Upper lobe of left lung (tissue), 4 donors: ENCODE measurements around the gene TBX4.

Source experiments
- CTCF ChIP-seq, 6 experiments: fragments of 450-650 bp in 4 of 6; fragments of 200-600 bp in 2 of 6; sonication (generic) in 2 of 6; IDR thresholded peaks; one replicate each; pipeline ENCODE4 v1.5.1; 2016 to 2019; ENCODE audit warnings: antibody characterized with exemption in 6 of 6
- EP300 ChIP-seq, 4 donors: sonication (generic); formaldehyde crosslinking; IDR thresholded peaks; one replicate each; pipeline ENCODE4 v1.5.1; 2017; ENCODE audit warnings: antibody characterized with exemption in 4 of 4, control low read depth in 2 of 4
- POLR2A ChIP-seq, 4 donors: fragments of 450-650 bp; IDR thresholded peaks; one replicate each; pipeline ENCODE4 v1.5.1; 2016 to 2017; ENCODE audit warnings: antibody characterized with exemption in 4 of 4, mild to moderate bottlenecking in 2 of 4
- POLR2AphosphoS5 ChIP-seq, 2 donors: sonication (generic); formaldehyde crosslinking; IDR thresholded peaks; one replicate each; pipeline ENCODE4 v1.5.1; 2017; ENCODE audit warnings: antibody characterized with exemption in 2 of 2

GRCh38 chr17:61444831-61445230 is 7.4 kb upstream of the TBX4 start:
- TF ChIP-seq POLR2A (IDR thresholded peaks at IDR 0.05) = no peak
- no peak for TF ChIP-seq CTCF (IDR thresholded peaks at IDR 0.05)
- no peak for TF ChIP-seq EP300 (IDR thresholded peaks at IDR 0.05)
- no peak for TF ChIP-seq POLR2AphosphoS5 (IDR thresholded peaks at IDR 0.05)
